Omental fat pad (tissue), 4 donors: ENCODE data around the gene CEBPE. TPM values are rescaled to one million over a fixed set of nuclear protein-coding genes. Genes with fewer than 3 reads are reported as not detected.

ENCODE experiments used
- ATAC-seq: fragments of 150-250 bp; one replicate; pipeline ENCODE4 v1.9.1; 2016; ENCODE audit warnings: mild to moderate bottlenecking, moderate library complexity; ENCODE audit not compliant: low FRiP score
- DNase-seq: peaks from one replicate; pipeline ENCODE4 v3.0.0-alpha.2; 2019; ENCODE audit warnings: low spot score
- CTCF ChIP-seq, 3 donors: fragments of 450-650 bp; IDR thresholded peaks; one replicate each; pipeline ENCODE4 v1.5.1; 2016 to 2017; ENCODE audit warnings: antibody characterized with exemption in 3 of 3, mild to moderate bottlenecking in 3 of 3, moderate library complexity in 2 of 3
- total RNA-seq, 4 donors: library from RNA; depleted of rRNA; stranded (reverse); fragments of >200 nt; gene quantifications; one replicate each; pipeline ENCODE4 v1.1.0, GENCODE V29; 2016

CEBPE gene
- total RNA-seq, 4 donors from 2014 or later: 0.36 to 2.7 (median 0.37) TPM; not detected in 1

- ATAC-seq (no peak), DNase-seq (no peak)
- no peak for TF ChIP-seq CTCF (IDR thresholded peaks at IDR 0.05)
Measured at GRCh38 chr14:23105348-23105824, 13.7 kb downstream of the CEBPE start.

- DNase-seq (no peak), ATAC-seq (no peak)
- no peak for TF ChIP-seq CTCF (IDR thresholded peaks at IDR 0.05)
Measured at GRCh38 chr14:23104591-23105347, 14.3 kb downstream of the CEBPE start, which contains the start of gene CIROP. Gene CIROP, minus strand, starts transcription at chr14:23104989. Its CDS starts 69 bp downstream, at chr14:23104920.

- TF ChIP-seq CTCF (IDR thresholded peaks at IDR 0.05): no peak
- no peak for DNase-seq
- no peak for ATAC-seq
Measured at GRCh38 chr14:23104070-23104590, 14.9 kb downstream of the CEBPE start.

GRCh38 chr14:23103581-23103980, 15.5 kb downstream of the CEBPE start:
- TF ChIP-seq CTCF (IDR thresholded peaks at IDR 0.05): no peak
- ATAC-seq (no peak), DNase-seq (no peak)

- no peak for ATAC-seq
- TF ChIP-seq CTCF (IDR thresholded peaks at IDR 0.05): no peak
- DNase-seq: no peak
Measured at GRCh38 chr14:23102801-23103200, 16.3 kb downstream of the CEBPE start.

GRCh38 chr14:23101986-23102625, 16.9 kb downstream of the CEBPE start:
- no peak for TF ChIP-seq CTCF (IDR thresholded peaks at IDR 0.05)
- ATAC-seq (no peak), DNase-seq (no peak)
